Measurements from ENCODE around the gene OAS2.

Gene OAS2

GRCh38 chr12:113019025-113019424 lies 40.7 kb downstream of the OAS2 start:
- no peak for TF ChIP-seq CTCF (IDR thresholded peaks at IDR 0.05; ENCODE audit: borderline replicate concordance, control extremely low read depth, extremely low read depth, insufficient read depth, missing control alignments)
- no peak for DNase-seq (ENCODE audit: low spot score)
- in situ Hi-C loops (cut with MboI; ENCODE audit: low sequenced_read_pairs, unreplicated experiment): no loop called here

- DNase-seq (ENCODE audit: low spot score): no peak
- in situ Hi-C loops (cut with MboI; ENCODE audit: low sequenced_read_pairs, unreplicated experiment): no loop called here
- no peak for TF ChIP-seq CTCF (IDR thresholded peaks at IDR 0.05; ENCODE audit: borderline replicate concordance, control extremely low read depth, extremely low read depth, insufficient read depth, missing control alignments)
These were observed 43.2 kb downstream of the OAS2 start for GRCh38 chr12:113021500-113021899.

GRCh38 chr12:113022563-113023297 lies 44.4 kb downstream of the OAS2 start:
- no peak for DNase-seq (ENCODE audit: low spot score)
- in situ Hi-C loops (cut with MboI; ENCODE audit: low sequenced_read_pairs, unreplicated experiment): no loop called here
- no peak for TF ChIP-seq CTCF (IDR thresholded peaks at IDR 0.05; ENCODE audit: borderline replicate concordance, control extremely low read depth, extremely low read depth, insufficient read depth, missing control alignments)

GRCh38 chr12:113027726-113028125 lies 49.4 kb downstream of the OAS2 start:
- TF ChIP-seq CTCF (IDR thresholded peaks at IDR 0.05; ENCODE audit: borderline replicate concordance, control extremely low read depth, extremely low read depth, insufficient read depth, missing control alignments): no peak
- in situ Hi-C loops (cut with MboI; ENCODE audit: low sequenced_read_pairs, unreplicated experiment): no loop called here
- DNase-seq (ENCODE audit: low spot score): no peak

- DNase-seq (ENCODE audit: low spot score): peak; percentile 64
- in situ Hi-C loops (cut with MboI; ENCODE audit: low sequenced_read_pairs, unreplicated experiment): no loop called here
- TF ChIP-seq CTCF (IDR thresholded peaks at IDR 0.05; ENCODE audit: borderline replicate concordance, control extremely low read depth, extremely low read depth, insufficient read depth, missing control alignments): peak; percentile 72
These were observed 52.7 kb downstream of the OAS2 start for GRCh38 chr12:113030875-113031525.

GRCh38 chr12:113039911-113040445 lies 61.7 kb downstream of the OAS2 start:
- TF ChIP-seq CTCF (IDR thresholded peaks at IDR 0.05; ENCODE audit: borderline replicate concordance, control extremely low read depth, extremely low read depth, insufficient read depth, missing control alignments): no peak
- in situ Hi-C loops (cut with MboI; ENCODE audit: low sequenced_read_pairs, unreplicated experiment): loop anchor here (10.0 kb wide), 1 partner anchor 115 kb away; no protein-coding TSS in a partner anchor
- no peak for DNase-seq (ENCODE audit: low spot score)

Measured in GM13976 (cell line).